Activated CD4-positive, CD25-positive, alpha-beta regulatory T cell treated with anti-CD3 and anti-CD28 coated beads, Interleukin-2, amount 50 U/mL, for 16 hours (primary cell): ENCODE data around the gene CIB1.

Source experiments
- DNase-seq: peaks from one replicate; pipeline ENCODE4 v3.0.0-alpha.2; 2020; ENCODE audit warnings: low read depth, low spot score

The CIB1 gene

GRCh38 chr15:90214553-90215196, 19.1 kb downstream of the CIB1 start:
- no peak for DNase-seq

GRCh38 chr15:90213818-90214204, 19.9 kb downstream of the CIB1 start:
- no peak for DNase-seq

GRCh38 chr15:90213122-90213817, 20.5 kb downstream of the CIB1 start:
- no peak for DNase-seq

GRCh38 chr15:90212221-90213098, 21.3 kb downstream of the CIB1 start:
- DNase-seq = no peak

- DNase-seq = no peak
Measured at GRCh38 chr15:90211440-90212143, 22.1 kb downstream of the CIB1 start.

GRCh38 chr15:90211009-90211408, 22.7 kb downstream of the CIB1 start:
- DNase-seq = no peak

- no peak for DNase-seq
Measured at GRCh38 chr15:90210593-90210992, 23.1 kb downstream of the CIB1 start.

- DNase-seq = no peak
Measured at GRCh38 chr15:90209591-90209990, 24.1 kb downstream of the CIB1 start.

- no peak for DNase-seq
Measured at GRCh38 chr15:90208356-90208755, 25.4 kb downstream of the CIB1 start.

- DNase-seq = no peak
Measured at GRCh38 chr15:90207252-90207651, 26.5 kb downstream of the CIB1 start.

GRCh38 chr15:90205886-90206285, 27.9 kb downstream of the CIB1 start:
- DNase-seq = no peak

- DNase-seq = no peak
Measured at GRCh38 chr15:90205050-90205848, 28.5 kb downstream of the CIB1 start.

- no peak for DNase-seq
Measured at GRCh38 chr15:90203922-90204321, 29.8 kb downstream of the CIB1 start.

- no peak for DNase-seq
Measured at GRCh38 chr15:90203473-90203872, 30.3 kb downstream of the CIB1 start.

GRCh38 chr15:90202929-90203328, 30.8 kb downstream of the CIB1 start:
- DNase-seq = no peak

GRCh38 chr15:90201944-90202375, 31.8 kb downstream of the CIB1 start:
- no peak for DNase-seq

- DNase-seq = peak; percentile 36
Measured at GRCh38 chr15:90201130-90201943, 32.4 kb downstream of the CIB1 start, which contains the start of gene SEMA4B. Gene SEMA4B, plus strand, starts transcription at chr15:90201330. Its CDS starts 249 bp downstream, at chr15:90201579.

- no peak for DNase-seq
Measured at GRCh38 chr15:90200534-90201129, 33.1 kb downstream of the CIB1 start.

GRCh38 chr15:90194655-90195054, 39.1 kb downstream of the CIB1 start:
- no peak for DNase-seq
